ENCODE results near the gene DHFR.

GRCh38 chr5:80688648-80689420 lies 34.1 kb upstream of the DHFR start:
- TF ChIP-seq POLR2A (IDR thresholded peaks at IDR 0.05) (no peak), POLR2AphosphoS5 (IDR thresholded peaks at IDR 0.05) (no peak)
- TF ChIP-seq, protein P1, sequence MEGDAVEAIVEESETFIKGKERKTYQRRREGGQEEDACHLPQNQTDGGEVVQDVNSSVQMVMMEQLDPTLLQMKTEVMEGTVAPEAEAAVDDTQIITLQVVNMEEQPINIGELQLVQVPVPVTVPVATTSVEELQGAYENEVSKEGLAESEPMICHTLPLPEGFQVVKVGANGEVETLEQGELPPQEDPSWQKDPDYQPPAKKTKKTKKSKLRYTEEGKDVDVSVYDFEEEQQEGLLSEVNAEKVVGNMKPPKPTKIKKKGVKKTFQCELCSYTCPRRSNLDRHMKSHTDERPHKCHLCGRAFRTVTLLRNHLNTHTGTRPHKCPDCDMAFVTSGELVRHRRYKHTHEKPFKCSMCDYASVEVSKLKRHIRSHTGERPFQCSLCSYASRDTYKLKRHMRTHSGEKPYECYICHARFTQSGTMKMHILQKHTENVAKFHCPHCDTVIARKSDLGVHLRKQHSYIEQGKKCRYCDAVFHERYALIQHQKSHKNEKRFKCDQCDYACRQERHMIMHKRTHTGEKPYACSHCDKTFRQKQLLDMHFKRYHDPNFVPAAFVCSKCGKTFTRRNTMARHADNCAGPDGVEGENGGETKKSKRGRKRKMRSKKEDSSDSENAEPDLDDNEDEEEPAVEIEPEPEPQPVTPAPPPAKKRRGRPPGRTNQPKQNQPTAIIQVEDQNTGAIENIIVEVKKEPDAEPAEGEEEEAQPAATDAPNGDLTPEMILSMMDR (IDR thresholded peaks at IDR 0.05 in 8 of 11, conservative IDR thresholded peaks at IDR 0.05 in 3 of 11): no peak
